Activated T-cell treated with anti-CD3 and anti-CD28 coated beads for 48 hours (primary cell): ENCODE measurements around the gene RADIL.

ENCODE experiments used
- DNase-seq: peaks from one replicate; pipeline ENCODE4 v3.0.0-alpha.2; 2020; ENCODE audit warnings: low read depth

Gene RADIL

GRCh38 chr7:4792537-4793126 lies 90.9 kb downstream of the RADIL start:
- DNase-seq, result no peak

DNA sequence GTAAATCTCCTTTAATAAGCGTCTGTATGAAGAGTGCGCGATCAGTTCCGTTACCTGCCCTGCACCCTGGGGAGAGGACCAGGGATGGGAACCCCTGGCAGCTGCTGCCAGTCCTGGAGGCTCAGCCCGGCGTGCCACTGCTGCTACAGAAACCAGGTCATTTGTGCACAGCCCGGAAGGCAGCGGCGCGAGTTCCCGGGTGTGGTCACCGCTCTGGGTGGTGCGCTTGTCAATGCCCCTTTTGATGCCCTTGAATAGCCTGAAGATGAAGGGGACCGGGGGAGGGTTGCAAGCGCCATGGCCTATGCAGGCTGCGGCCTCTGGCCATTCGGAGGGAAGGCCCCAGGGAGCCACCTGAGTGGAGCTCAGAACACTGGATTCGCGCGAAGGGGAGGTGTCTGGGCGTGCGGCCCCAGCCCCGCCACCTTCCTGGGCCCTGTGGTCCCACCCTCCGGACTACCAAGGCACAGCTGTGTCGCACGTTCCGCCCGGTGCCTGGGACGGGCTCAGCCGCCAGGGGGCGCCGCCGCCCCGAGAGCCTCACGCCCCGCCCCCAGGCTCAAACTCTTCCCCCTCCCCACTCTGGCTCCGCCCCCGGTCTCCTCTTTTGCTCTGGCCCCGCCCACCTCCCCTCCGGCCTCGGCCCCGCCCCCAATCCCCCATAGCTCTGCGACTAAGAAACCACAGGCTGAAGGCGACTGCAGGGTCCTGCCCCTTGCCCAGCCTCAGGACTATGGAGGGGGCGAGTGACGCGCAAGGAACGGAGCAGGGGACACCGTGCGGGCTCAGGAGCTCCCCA lies 91.6 kb downstream of the RADIL start:
- peak; percentile 81 for DNase-seq

GRCh38 chr7:4791101-4791737 lies 92.3 kb downstream of the RADIL start:
- no peak for DNase-seq

DNA sequence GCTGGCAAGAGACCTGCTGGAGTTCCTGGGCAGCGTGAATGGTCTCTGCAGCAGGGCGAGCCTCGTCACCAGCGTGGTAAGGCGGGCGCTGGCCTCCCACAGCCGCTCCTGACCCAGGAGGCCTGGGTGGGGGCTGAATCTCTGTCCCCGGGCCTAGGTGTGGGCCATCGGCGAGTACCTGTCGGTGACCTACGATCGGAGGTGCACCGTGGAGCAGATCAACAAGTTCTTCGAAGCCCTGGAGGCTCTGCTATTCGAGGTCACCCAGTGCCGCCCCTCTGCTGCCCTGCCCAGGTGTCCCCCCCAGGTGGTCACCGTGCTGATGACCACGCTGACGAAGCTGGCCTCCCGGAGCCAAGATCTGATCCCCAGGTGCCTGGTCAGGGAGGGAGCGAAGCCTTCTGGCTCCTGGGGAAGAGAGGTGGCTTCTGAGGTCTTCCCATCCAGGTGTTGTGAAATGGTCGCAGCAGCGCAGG lies 93.0 kb downstream of the RADIL start:
- DNase-seq, result no peak

DNA sequence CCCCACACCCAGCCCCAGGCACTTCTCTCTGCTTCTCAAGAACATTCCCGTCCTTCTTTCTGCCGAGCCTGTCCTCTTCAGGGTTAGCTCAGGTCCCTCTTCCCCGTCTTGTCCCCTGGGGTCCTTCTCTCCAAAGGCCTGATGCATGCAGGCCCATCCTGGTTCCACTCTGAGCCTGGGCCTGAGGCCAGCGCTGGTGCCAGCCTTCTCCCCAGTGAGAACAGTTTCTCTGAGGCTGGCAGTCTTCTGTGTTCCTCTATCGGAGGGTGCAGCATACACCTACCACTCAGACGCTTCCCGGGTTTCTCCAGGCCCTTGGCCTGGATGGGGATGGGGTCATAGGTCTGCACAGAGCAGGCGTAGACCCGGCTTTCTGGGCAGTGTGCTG lies 93.4 kb downstream of the RADIL start:
- DNase-seq, result no peak

GRCh38 chr7:4789194-4790077 lies 94.1 kb downstream of the RADIL start:
- DNase-seq, result no peak

DNA sequence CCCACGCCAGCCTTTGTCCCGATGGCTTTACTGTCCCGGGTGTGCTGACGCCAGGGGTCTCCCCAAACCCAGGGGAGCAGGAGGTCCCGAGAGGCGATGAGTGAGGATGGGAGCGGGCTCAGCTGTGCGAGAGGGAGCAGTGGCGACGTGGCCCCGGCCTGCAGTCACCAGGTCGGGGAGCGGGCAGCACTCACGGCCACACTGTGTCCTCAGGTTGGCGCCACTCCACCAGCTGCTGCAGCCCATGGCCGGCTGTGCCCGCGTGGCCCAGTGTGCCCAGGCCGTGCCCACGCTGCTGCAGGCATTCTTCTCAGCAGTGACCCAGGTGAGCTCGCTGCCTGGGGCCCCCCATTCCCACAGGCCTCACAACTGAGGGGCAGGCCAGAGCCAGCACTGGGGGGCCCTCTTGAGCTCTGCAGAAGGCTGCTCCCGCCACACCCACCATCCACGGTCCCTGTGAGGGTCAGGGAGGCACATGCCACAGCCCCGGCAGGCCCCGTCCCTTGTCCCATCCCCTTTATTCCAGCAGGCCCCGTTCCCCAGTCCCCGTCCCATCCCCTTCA lies 94.8 kb downstream of the RADIL start:
- DNase-seq, result no peak

- DNase-seq, result no peak
These were observed 95.4 kb downstream of the RADIL start for GRCh38 chr7:4787947-4788626.

GRCh38 chr7:4787541-4787940 lies 96.0 kb downstream of the RADIL start:
- no peak for DNase-seq

DNA sequence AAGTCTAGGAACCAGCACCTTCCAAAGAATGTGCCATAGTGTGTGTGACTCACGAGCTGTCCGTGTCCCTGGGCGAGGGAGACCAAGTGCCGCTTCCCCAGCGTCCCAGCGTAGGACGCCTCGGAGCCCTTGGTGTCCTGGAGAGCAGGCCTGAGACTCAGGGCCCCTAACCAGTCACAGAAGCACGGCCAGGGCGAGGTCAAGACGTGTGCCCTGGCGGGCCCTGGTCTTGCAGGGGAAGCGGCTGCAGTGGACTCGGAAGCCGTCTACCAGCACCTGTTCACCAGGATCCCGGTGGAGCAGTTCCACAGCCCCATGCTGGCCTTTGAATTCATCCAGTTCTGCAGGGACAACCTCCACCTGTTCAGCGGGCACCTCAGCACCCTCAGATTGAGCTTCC lies 97.5 kb downstream of the RADIL start:
- no peak for DNase-seq

DNA sequence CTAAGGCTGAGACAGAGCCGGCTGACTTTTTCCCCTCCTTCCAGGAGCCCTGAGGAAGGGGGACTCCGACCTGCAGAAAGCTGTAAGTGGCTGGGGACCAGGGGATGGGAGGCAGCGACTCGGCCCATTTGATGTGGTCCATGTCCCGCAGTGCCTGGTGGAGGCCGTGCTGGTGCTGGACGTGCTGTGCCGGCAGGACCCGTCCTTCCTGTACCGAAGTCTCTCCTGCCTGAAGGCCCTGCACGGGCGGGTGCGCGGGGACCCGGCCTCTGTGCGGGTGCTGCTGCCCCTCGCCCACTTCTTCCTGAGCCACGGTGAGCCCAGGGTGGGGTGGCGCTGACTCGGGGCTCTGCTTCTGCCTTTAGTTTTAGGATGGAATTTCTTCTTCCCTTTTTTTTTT lies 98.1 kb downstream of the RADIL start:
- DNase-seq, result no peak

DNA sequence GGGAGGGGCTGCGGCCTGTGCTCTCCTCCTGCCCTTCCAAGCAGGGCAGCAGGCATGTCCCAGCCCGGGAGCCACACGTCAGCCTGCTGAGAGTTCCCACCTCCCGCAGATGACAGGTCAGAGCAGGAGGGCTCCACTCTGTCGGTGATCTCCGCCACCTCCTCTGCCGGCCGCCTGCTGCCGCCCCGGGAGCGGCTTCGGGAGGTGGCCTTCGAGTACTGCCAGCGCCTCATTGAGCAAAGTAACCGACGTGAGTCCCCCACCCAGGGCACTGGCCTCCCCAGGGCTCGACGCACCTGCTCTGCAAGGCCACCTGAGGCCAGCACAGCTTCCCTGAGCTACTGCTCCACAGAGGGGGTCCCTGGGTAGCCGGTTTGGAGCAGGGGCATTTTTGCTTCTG lies 98.7 kb downstream of the RADIL start:
- no peak for DNase-seq

DNA sequence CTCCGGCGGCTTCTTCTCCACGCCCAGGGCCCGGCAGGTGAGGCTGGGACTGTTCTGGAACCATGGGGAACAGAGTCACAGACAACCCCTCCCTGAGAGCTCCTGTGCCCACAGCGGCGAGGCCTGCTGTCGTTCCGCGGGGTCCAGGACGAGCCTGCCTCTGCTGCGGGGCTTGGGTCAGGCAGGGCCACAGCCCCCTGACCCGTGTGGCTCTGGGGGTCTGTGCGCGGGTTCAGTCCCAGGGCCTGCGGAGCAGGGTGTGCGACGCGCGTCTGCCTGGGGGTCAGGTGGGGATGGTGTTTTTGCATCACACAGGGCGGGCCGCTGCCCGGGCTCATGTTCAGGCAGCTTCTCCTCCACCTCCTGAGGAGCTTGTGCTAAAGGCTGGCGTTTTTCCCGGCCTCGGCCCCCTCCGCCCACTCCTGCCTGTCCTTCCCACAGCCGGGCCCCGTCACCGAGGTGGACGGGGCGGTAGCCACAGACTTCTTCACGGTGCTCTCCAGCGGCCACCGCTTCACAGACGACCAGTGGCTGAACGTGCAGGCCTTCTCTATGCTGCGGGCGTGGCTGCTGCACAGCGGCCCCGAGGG lies 99.7 kb downstream of the RADIL start:
- no peak for DNase-seq

DNA sequence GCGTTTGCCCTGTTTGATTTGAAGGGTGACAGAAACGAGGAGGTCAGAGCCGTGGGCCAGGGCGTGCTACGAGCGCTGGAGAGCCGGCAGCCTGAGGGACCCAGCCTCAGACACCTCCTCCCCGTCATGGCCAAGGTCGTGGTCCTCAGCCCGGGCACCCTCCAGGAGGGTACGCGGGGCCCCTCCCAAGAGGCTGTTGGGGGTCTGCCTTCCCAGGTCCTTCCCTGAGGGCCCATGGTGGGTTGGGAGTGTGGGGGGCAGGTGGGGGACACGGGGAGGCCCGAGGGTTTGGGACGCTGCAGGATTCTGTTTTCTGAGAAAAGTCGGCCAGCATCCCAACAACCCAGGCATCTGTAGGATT lies 100.2 kb downstream of the RADIL start:
- DNase-seq, result no peak

DNA sequence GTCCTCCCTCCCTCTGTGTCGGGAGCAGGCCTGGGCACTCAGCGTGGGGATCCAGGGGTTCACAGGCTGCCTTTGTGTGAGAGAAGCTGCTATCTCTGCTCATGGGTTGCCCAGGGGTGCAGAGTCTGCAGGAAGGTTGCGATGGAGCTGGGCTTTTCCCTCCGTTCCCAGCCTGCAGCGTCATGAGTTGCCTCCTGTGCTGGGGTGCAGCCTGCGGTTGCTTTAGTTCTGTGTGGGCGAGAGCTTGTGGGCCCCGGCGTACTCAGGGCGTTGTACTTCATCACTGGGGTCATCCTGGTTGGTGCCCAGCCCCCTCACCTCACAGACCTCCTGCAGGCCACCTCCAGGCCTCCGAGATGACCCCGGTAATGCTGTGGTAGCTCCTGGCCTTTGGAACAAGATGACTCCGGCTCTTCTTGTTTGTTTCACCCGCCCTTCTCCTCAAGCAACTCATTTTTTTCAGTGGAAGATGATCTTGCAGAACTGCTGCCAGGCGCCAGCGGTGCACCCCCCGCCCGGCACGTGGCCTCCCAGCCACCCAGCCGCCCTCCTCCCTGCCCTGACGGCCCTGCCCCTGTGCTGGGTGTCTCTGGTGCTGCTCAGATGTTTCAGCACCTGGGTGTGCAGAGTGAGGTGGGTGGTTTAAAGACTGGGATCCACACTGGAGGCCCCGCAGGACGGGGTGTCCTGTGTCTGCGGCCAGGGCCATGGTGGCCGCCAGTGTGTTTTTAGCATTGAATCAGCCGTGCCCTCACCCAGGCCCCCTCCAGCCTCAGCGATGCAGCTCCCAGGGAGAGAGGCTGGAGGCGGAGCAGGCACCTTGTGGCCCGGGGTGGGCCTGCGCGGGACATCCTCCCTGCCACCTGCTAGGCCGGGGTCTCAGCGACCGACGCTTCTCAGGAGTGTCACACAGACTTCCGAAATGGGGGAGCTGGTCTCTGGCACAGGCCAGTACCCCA lies 100.9 kb downstream of the RADIL start:
- no peak for DNase-seq

GRCh38 chr7:4781366-4782069 lies 102.0 kb downstream of the RADIL start:
- DNase-seq, result no peak

DNA sequence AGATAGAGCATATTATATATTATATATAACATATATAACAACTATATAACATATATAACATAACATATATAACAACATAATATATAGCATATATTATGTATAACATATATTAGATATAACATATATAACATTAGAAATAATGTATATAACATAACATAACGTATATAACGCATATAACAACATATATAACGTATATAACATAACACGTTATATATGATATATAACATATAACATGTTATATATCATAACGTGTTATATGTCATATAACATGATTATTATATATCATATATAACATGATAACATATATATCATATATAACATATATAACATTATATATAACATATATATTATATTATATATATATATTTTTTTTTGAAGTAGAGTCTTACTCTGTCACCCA lies 104.4 kb downstream of the RADIL start:
- DNase-seq, result no peak

- DNase-seq, result peak; percentile 31
These were observed 107.5 kb downstream of the RADIL start for GRCh38 chr7:4775848-4776623.
